HPDE6-E6E7 (cell line): ENCODE measurements around the gene MYH7B.

Source experiments
- DNase-seq: peaks from one replicate; pipeline ENCODE4 v3.0.0; 2011; ENCODE audit warnings: missing footprints; ENCODE audit errors: extremely low spot score

MYH7B gene

DNA sequence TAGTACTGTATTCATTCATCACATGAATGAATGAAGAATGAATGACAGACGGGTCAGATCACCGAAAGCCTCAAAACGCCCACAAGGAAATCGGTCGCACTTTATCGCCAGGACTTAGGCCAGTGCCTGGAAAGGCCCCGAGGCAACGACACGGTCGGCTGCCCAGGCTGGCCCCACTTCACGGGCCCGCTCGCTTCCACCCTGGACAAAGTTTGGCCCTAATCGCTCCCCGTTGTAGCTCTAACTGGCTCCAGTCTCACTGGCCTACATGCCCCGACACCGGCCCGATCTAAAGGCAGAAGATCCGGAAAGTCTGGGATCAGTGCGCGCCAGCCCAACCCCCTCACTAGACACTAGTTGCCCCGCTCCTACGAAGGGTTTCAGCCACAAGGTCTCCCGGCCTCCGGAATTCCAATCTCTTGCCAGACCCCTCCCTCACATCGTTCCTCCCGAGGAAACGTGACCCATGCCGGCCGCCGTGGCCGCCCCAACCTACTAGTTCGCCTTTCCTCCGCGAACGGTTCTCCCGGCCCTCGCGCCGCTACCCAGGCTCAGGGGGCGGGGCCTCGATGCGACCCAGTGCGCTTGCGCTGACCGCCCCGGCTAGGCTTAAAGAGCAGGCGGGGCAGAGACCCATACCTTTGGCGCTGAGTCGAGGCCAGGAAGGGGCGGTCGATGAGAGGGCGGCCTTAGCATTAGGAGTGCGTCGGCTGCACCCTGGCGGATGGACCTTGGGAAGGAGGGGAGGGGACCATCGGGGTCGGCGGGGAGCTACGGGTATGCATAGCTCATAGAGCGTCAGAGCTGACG lies at the start of gene MYH7B, which contains the start of gene GSS:
Gene MYH7B (plus strand): TSS at position 638 of the 810 bp plus-strand sequence. CDS start 22,138 bp downstream, outside the sequence.
Gene GSS (minus strand): TSS at position 576 of the 810 bp plus-strand sequence. CDS start 3,954 bp downstream, outside the sequence.
- peak; percentile 100 for DNase-seq

DNA sequence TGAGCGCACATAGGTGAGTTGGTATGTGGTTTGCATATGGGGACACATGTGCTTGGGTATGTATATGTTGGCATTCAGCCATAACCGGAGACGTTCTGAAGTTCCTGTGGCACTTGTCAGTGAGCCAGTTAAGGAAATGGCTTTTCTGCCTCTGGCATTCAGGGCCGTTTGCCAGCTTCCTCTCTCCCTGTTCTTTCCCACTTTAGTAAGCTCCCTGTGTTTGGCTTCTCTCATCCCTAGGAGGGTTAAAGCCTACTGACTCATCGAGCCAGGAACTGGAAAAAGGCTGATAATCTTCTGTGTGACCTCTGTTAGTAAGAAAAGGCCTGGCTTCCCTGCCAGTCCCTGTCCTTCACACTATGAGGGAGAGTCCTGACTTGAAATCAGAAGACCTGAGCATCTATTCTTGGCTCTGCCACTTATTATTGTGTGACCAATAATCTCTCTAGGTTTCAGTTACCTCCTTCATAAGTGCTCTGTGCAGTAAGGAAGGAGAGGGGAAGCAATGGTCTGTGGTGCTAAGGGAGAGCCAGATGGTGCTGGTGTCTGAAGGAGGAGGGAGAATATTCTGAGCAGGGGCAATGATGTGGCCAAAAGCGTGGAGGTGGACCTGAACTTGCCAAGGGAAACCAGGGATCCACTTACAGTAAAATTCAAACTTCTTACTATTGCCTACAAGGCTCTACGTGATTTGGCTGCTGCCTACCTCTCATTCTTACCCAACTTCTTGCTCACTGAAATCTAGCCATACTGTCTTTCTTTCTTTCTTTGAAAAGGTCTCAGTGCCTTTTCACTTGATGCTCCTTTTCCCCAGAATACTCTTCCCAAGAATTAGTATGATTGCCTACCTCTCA lies 47.8 kb upstream of the MYH7B start:
- DNase-seq: peak; percentile 91

DNA sequence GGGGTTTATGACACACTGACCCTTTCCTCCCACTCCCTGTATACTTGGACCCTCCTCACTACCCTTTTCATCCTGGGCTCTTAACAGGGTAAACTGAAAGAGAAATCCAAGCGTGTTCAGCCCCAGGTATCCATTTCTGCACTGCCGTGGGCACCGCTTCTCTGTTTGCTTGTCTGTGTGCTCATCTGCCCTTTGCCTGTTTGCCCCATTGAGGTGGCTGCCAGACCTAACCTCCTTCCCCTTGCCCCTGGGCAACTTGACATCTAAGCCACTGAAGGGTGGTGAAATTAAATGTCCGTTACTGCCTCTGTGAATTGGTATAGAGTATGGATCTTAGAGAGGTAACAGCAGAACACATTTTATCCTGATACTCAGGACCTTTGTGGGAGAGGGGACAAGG lies 40.5 kb upstream of the MYH7B start:
- DNase-seq: no peak

DNA sequence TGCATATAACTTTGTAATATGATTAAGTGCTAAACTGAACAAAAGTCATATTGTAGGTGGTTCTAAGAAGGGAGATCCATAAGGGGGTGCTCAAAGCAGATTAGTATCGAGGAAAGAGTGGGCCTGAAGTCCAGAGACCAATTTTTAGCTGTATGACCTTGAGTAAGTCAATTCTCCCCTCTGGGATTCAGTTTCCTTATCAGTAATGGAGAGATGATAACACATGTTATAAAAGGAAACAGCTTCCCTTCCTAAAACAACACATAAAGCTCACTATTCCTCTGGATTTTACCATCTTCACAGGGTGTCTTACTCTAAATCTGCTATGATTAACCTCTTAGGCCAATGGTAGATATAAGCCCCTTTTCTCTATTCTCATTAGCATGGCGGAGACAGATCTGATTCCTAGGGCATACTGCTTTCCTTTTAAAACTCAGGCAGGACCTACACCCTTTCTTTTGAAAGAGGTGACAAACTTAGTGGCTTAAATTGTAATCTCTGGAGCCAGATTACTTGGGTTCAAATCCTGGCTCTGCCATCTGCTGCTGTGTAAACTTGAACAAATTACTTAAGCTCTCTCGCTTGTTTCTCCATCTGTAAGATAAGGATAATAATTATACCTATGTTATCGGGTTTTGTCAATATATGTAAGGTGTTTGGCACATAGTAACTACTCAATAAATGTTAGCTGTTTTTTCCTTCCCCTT lies 39.8 kb upstream of the MYH7B start:
- no peak for DNase-seq

DNA sequence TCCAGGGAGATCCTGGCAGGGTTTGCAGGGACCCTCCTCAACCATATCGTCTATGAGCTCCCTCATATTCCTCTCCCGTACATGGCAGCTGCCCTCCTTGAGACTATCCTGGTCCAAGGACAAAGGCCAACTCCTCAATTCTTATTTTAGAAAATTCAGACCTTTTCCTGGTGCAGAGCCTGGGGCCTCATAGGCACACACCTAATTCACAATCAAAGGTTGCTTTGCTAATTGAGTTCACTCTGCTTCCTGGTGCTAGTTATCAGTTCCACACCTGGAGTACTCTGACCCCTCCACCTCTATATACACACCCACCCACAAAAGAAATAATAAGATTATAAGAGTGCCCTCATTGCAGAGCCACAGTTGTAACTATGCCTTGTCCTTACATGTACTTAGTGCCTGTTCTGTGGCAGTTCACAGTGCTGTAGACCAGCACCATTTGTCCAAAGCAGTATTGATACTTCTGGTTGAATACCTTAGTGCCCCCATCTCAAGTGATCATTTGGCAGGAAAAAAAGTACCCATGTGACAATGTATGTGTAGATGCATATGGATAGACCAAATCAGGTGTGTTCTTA lies 38.8 kb upstream of the MYH7B start:
- DNase-seq: no peak

DNA sequence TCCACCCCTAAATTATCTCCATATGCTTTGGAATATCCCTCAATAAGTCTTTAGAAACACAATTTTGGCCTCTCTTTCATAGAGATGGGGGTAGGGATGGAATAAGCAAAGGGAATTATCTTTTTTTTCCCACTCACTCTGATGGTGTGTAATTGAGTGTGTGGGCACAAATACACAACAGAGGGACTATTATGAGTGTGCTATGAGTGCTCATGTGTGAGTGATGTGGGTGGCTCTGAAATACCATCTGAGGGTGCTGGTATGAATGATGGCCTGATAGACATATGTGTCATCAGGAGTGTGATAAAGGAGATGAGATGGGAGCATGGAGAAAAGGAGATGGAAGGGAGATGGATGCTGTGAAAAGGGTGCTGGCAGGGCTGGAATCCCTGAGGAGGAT lies 35.6 kb upstream of the MYH7B start:
- no peak for DNase-seq

DNA sequence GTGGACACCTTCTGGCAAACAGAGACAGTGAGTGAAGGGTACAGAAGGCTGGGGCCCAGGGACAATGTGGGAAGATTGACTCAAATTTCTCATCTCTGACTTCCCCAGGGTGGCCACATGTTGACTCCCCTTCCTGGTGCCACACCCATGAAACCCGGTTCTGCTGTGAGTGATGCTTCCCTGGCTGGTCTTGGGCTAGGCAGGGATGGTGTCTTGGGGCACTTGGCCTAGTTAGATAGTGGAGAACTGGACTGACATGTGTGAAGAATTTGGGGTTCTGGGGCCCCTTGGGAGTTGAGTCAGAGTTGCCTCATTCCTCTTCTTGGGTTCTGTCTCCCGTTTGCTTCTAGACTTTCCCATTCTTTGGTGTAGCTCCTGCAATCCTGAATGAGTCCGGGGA lies 34.2 kb upstream of the MYH7B start:
- DNase-seq: no peak

DNA sequence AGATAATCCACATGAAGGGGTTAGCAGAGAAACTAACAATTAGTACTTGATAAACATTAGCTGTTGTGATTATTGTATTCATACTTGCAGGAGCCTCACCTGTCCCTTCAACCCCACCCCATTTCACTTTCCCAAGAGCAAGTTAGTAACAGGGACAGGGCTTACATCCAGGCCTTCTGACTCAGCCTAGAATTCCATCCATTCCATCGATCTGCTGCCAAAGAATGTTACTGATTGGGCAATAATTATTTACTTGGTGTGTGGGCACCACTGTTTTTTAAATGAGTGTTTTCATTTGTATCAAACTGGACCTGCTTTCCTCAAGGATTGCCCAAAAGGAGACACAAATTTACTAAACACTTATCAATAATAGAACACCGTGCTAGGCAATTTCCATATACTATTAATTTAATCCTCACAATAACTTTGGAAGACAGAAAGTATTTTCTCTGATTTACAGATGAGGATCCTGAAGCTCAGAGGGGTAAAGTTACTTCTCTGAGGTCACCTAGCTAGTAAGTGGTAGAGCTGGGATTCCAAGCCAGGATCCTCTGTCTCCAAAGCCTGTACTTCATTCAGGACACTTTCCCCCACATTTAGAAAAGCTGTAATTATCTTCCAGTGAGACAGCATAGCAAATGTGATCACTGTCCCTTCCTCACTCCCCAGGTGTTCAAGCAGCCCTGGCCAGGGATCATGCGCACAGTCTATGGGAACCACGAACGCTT lies 32.9 kb upstream of the MYH7B start:
- peak; percentile 93 for DNase-seq

DNA sequence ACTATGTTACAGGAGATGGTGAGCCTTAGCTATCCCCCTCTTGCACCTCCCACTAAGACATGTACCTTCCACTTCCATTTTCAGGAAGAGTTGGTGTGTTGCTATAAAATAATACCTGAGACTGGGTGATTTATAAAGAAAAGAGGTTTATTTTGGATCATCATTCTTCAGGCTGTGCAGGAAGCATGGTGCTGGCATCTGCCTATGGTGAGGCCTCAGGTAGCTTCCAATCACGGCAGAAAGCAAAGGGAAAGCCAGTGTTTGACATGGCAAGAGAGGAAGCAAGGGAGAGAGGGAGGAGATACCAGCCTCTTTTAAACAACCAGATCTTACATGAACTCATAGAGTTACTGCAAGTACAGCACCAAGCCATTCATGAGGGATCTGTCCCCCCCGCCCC lies 32.3 kb upstream of the MYH7B start:
- no peak for DNase-seq

DNA sequence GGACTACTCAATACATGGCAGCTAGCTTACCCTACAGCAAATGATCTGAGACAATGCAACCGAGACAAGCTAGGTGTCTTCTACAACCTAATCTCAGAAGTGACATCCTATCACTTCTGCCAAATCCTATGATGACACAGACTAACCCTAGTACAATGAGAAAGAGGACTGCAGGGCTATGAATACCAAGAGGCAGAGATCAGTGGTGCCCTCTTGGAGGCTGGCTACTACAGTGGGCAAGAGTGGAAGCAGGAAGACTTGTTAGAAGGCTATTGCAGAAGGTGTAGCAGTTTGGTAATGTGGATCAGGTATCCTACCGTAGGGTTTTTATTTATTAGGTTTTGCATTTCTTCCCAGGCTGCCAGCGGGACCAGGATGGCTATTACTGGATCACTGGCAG lies 30.3 kb upstream of the MYH7B start:
- no peak for DNase-seq

DNA sequence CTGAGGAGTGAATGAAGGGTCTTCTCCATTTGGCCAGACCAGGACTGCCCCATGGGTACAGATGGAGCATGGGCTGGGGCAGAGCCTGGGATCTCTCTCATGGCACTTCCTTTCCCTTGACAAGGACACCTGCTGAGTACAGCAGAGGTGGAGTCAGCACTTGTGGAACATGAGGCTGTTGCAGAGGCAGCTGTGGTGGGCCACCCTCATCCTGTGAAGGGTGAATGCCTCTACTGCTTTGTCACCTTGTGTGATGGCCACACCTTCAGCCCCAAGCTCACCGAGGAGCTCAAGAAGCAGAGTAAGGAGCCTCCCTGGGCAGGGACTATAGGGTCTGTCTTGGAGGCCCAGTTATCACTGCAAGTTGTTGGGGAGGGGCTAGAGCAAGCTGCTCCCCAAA lies 29.7 kb upstream of the MYH7B start:
- DNase-seq: no peak

DNA sequence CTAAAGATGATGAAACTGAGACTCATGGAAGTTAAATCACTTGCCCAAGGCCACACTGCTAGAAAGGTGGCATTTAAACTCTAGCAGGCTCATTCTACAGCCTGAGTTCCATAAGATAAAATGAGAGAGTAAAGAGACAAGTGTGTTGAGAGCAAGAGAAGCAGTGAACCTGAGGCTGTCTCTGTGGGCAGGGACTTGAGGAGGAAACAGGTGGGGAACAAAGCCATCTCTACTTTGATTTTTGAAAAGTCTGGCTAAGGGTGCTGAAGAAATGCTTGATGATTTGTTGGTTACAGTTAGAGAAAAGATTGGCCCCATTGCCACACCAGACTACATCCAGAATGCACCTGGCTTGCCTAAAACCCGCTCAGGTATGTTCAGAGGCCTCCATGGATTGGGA lies 29.1 kb upstream of the MYH7B start:
- no peak for DNase-seq

DNA sequence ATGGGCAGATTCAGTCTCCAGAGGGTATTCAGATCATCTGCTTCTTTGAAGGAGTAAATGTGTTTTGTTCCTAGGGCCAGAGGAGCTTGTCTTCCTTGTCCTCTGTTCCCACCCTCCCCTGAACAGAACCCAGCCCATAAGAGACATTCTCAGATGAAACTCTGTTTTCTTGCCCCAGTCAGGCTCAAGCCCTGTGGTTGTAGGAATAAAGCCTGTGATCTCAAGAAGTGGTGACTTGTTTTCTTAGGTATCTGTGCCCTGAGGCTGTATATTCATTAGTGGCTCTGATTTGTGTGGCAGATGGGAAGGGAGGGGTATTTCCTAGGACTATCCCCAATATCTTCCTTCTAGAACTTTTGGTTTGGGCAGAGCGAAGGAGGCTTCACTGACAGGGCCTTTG lies 27.9 kb upstream of the MYH7B start:
- DNase-seq: no peak

DNA sequence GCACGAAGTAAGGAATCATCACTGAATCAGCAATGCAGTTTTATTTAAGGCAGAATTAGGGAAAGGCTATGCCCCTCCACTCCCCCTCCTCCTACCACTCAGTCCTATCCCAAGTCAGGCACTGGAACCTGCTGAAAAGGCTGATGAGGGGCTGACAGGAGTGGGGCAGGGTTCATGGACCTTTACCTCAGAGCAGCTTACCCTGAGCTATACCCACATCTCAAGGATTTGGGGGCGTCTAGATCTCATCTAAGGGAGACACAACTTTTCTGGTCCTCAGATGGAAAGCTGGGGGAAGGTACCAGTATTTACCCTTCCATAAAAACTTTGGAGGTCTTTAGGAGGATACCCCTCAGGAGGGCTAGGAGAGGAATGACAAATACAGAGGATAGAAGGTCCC lies 27.3 kb upstream of the MYH7B start:
- DNase-seq: no peak

DNA sequence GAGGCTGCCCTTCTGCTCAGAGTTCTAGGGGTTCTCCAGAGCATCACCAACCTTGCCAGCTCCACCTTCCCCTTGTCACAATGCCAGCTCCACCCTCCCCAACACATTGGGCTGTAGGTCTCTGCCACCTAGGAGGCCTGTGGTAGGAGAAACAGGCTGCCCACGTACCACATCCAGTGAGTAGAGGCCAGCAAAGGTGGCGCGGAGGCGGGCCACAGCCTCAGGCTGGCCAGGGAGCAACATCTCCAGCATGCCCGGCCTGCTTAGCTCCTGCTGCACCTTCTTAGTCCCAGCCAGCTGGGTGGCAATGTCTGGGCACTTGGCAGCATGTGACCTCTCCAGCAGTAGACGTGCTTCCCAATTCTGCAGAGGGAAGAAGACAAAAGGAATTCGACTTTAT lies 23.9 kb upstream of the MYH7B start:
- no peak for DNase-seq

DNA sequence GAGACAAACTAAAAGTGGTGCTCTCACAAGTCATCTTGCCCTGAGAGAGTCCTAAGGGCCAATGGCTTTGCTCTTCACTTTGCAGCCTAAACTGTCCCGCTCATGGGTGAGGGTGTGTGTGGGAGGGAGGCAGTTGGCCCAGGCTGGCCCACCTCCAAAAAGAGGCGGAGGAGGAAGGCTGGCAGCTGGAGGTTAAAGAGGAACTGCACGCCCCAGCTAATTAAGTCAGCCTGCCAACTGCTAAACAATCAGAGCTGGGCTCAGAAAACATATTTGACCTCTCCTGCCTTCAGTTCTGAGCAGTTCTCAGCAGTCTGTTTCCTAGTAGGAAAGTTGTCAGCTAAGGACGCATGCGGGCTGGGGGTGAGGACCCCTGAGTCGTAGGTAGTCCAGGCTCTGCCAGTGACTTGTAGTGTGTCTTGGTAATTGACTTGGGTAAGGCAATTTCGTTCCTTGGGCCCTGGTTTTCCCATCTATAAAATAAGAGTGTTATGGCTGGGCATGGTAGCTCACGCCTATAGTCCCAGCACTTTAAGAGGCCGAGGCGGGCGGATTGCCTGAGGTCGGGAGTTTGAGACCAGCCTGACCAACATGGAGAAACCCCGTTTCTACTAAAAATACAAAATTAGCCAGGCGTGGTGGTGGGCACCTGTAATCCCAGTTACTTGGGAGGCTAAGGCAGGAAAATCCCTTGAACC lies 17.1 kb upstream of the MYH7B start:
- no peak for DNase-seq

DNA sequence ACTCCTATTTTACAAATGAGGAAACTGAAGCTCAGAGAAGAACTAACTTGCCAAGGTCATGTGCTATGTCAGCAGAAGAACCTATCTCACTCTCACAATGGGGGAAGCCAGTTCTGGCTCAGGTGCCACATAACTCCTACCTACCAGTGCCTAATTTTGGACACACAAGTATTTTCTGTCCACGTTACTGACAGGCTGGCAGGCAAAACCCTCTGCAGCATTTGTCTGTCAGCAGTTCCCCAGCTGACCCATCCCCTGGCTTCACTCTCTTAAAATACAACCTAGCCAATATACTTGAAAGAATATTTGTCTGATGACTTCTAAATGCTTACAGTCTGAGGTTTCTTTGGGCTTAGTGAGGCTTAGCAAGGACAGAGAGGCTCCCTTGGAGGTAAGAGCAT lies 15.6 kb upstream of the MYH7B start:
- DNase-seq: no peak

DNA sequence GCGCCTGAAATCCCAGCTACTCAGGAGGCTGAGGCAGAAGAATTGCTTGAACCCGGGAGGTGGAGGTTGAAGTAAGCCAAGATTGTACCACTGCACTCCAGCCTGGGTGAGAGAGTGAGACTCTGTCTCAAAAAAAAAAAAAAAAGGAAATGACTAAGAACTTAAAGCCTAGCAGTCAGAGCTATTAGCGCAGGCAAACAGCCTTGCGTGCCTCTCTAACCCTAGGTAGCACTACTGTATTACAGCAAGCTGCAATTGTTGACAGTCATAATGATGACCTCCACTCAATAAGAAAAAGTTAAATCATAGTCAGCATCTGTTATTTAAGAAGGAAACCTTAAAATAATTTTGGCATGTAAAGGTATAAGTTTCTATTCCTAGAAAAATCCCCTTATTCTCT lies 14.4 kb upstream of the MYH7B start:
- no peak for DNase-seq

DNA sequence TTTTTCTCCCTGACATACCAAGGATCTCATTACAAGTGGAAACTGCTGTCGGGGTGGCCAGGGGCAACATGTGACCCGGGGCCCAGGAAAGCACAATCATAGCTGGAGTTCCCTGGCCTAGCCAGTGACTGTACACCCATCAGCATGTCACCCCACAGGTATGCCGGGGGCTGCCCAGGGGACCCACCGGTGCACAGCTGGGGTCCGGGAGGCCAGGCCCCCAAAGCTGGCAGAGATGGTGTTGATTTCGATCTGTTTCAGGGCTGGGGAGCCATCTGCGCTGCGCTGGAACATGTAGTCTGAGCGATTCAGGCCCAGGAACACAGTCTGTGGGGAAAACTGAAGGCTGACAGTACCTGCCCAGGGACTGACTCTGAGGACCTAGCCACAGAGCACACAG lies 13.4 kb upstream of the MYH7B start:
- no peak for DNase-seq

DNA sequence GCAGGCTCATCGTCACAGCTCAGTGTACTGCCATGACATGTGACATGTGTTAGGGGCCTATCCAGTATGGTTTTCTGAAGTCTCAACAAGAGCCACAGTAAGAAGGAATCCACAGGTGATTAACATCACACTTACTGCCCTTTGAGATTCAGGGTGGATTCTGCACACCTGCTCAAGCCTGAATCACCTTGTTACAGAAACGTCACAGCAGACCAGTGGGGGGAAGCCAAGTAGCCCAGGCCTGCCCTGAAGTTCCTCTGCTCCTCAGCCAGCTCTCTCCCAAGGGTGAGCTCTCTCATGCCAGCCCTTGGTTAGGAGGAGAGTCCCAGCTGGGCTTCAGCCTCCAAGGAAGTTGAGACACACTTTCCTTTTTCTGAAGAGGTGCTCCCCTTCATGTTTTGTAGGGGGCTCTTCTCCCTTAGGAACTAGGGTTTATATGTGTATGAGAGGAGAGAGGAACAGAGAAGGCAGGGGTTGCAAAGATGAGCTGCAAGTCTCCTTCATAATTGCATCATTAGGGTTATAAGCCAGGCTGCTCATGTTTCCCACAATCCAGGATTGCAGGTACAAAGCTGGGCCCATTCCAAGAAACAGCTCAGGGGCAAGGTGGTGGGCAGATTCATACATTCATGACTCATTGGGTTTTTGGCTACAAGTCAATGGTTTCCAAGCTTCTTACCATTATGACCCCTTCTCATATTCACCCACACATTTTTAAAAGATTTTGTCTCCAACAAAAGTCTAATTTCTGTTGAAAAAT lies 11.7 kb upstream of the MYH7B start:
- DNase-seq: peak; percentile 88
